ENCODE results near the gene PPP1R14B. TPM values are rescaled to one million over a fixed set of nuclear protein-coding genes. Genes with fewer than 3 reads are reported as not detected.

PPP1R14B gene
- polyA plus RNA-seq, 1 experiment = 283 TPM

DNA sequence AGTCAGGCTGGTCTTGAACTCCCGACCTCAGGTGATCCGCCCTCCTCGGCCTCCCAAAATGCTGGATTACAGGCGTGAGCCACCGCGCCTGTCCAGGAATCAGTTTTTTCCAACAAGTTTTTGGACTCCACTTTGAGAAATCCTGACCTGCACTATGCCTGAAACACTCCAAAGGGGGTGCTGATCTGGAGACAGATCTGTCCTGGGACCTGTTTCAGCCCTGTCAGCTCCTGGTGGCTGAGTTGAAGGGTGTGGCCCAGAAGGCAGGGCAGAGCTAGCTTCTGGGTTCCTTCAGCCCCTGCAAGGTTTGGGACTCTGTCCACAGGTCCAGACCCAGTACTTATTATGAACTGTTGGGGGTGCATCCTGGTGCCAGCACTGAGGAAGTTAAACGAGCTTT lies 15.2 kb downstream of the PPP1R14B start:
- H3K36me3 ChIP-seq (ENCODE audit: control insufficient read depth, insufficient read depth, low read length) = no peaks in the 10 kb centered on the region; the same call in 1 of the 2 replicates
- TF ChIP-seq, protein P1, sequence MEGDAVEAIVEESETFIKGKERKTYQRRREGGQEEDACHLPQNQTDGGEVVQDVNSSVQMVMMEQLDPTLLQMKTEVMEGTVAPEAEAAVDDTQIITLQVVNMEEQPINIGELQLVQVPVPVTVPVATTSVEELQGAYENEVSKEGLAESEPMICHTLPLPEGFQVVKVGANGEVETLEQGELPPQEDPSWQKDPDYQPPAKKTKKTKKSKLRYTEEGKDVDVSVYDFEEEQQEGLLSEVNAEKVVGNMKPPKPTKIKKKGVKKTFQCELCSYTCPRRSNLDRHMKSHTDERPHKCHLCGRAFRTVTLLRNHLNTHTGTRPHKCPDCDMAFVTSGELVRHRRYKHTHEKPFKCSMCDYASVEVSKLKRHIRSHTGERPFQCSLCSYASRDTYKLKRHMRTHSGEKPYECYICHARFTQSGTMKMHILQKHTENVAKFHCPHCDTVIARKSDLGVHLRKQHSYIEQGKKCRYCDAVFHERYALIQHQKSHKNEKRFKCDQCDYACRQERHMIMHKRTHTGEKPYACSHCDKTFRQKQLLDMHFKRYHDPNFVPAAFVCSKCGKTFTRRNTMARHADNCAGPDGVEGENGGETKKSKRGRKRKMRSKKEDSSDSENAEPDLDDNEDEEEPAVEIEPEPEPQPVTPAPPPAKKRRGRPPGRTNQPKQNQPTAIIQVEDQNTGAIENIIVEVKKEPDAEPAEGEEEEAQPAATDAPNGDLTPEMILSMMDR (IDR thresholded peaks at IDR 0.05; ENCODE audit: insufficient read depth, low read depth, low read length) = no peak
- POLR2A ChIA-PET = interaction anchor here (0.6 kb wide), 2 partner anchors 10 to 40 kb away, joined by 3 read pairs; partner anchors contain the start of gene FKBP2
- CTCF ChIA-PET = interaction anchor here (1.3 to 3.0 kb wide), 3 partner anchors 20 to 24 kb away, joined by 3 to 15 read pairs (median 4); partner anchors contain the start of gene PLCB3
- H3K4me3 ChIP-seq (ENCODE audit: low read depth, low read length) = no peak overlapping the region
- no peak for DNase-seq (ENCODE audit: low read depth)
- no peaks in the 10 kb centered on the region for H3K27me3 ChIP-seq (ENCODE audit: control insufficient read depth, insufficient read depth, low read length)

DNA sequence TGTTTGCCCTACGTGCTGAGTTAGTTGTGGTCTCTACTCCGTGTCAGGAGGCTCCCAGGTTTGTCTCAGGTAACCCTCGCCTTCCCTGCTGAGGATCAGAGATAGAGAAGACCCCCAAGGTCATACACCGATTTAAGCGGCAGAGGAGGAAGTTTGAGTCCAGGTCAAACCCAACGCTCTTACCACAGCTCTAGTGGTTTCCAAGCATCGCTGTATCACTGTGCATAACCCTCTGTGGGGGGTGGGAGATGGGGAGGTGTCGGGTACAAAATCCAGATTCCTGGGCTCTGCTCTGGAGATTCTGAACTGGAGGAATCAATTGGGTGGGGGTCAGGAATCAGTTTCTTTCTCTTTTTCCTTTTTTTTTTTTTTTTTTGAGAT lies 15.8 kb downstream of the PPP1R14B start:
- DNase-seq (ENCODE audit: low read depth) = no peak
- Histone ChIP-seq H3K4me3 (ENCODE audit: low read depth, low read length) (peak overlapping the region; percentile 78), H3K36me3 (ENCODE audit: control insufficient read depth, insufficient read depth, low read length) (no peaks in the 10 kb centered on the region; the same call in 1 of the 2 replicates), H3K27me3 (ENCODE audit: control insufficient read depth, insufficient read depth, low read length) (no peaks in the 10 kb centered on the region)
- TF ChIP-seq, protein P1 (IDR thresholded peaks at IDR 0.05; ENCODE audit: insufficient read depth, low read depth, low read length) = no peak
- ChIA-PET POLR2A (no interaction called here), CTCF (interaction anchor here (1.3 kb wide), 2 partner anchors 21 to 24 kb away, joined by 3 to 4 read pairs; partner anchors contain the start of gene PLCB3)

DNA sequence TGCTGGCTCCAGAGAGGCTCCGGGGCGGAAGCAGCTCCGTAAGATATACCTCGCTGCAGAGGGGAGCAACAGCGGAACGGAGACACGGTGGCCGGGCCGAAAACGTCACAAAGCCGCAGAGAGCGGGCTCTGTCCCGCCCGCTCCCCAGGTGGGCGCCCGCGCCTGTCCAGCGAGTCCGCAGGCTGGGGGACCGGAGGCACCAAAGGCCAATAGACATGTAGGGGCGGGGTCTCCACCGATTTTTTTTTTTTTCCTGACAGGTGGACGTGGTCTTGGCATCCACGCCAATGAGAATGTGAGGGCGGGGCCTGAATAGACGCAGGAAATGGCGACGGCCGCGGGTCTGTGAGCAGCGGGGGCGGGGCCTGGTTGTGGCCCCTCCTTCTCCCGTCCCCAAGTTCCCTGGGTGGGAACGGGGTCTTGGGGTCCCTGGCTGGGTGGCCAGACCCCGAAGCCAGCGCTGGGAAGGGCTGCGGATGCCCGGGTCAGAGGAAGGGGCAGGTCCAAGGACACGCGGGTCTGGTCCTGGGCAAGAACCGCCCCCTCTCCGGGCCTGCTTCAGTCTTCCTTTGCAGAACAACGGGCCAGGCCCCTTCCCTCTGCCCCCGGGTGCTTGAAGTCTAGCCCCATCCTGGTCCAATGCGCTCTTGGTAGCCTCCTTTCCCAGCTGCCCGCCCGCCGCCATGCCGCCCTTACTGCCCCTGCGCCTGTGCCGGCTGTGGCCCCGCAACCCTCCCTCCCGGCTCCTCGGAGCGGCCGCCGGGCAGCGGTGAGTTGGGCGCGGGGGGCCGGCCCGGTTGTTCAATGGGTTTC lies 16.4 kb downstream of the PPP1R14B start, which contains the start of gene DNAJC4:
Gene DNAJC4 (plus strand): TSS at position 378 of the 814 bp plus-strand sequence. CDS start 307 bp downstream, at position 685.
- Histone ChIP-seq H3K4me3 (ENCODE audit: low read depth, low read length) (peak within 1 kb of the TSS; percentile 78), H3K27me3 (ENCODE audit: control insufficient read depth, insufficient read depth, low read length) (no peaks in the 10 kb centered on the region), H3K36me3 (ENCODE audit: control insufficient read depth, insufficient read depth, low read length) (no peaks in the 10 kb centered on the region)
- DNase-seq (ENCODE audit: low read depth) = peak; percentile 46
- TF ChIP-seq, protein P1 (IDR thresholded peaks at IDR 0.05; ENCODE audit: insufficient read depth, low read depth, low read length) = no peak
- ChIA-PET POLR2A (interaction anchor here (0.7 to 1.0 kb wide), 2 partner anchors 11 to 513 kb away, joined by 4 to 8 read pairs; no protein-coding TSS in a partner anchor), CTCF (interaction anchor here (1.3 kb wide), 2 partner anchors 21 to 23 kb away, joined by 3 to 4 read pairs; partner anchors contain the start of gene PLCB3)

DNA sequence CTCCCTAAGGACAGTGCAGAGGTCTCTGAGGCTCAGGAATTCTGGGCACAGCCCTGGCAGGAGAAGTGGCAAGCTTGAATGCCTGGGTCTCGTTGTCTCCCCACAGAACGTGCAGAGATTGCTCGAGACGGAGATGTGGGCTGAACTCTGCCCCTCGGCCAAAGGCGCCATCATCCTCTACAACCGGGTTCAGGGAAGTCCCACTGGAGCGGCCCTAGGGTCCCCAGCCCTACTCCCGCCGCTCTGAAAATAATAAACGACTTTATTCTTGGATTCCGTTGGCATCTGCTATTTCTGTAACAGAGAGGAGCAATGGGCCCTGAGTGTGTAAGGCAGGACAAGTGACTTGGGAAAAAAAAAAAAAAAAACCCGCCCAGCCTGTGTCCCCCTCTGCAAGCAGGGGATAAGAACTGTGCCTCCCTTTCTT lies 17.0 kb downstream of the PPP1R14B start:
- POLR2A ChIA-PET = interaction anchor here (0.7 to 1.0 kb wide), 2 partner anchors 12 to 513 kb away, joined by 4 to 8 read pairs; no protein-coding TSS in a partner anchor

More for the DNA sequence above, 17.0 kb downstream of the PPP1R14B start:
- TF ChIP-seq, protein P1 (IDR thresholded peaks at IDR 0.05; ENCODE audit: insufficient read depth, low read depth, low read length) = no peak
- CTCF ChIA-PET = interaction anchor here (1.1 kb wide), 1 partner anchor 25 kb away, joined by 4 read pairs; no protein-coding TSS in a partner anchor
- H3K4me3 ChIP-seq (ENCODE audit: low read depth, low read length) = peak overlapping the region; percentile 78
- DNase-seq (ENCODE audit: low read depth) = no peak
- no peaks in the 10 kb centered on the region for H3K36me3 ChIP-seq (ENCODE audit: control insufficient read depth, insufficient read depth, low read length)
- H3K27me3 ChIP-seq (ENCODE audit: control insufficient read depth, insufficient read depth, low read length) = no peaks in the 10 kb centered on the region
